Stimulated activated CD8-positive, alpha-beta memory T cell treated with anti-CD3 and anti-CD28 coated beads, Interleukin-12 subunit alpha, Interleukin-12 subunit beta, amount 100 ng/mL, for 24 hours (primary cell): Measurements from ENCODE around the gene MAML2.

Experiments used
- DNase-seq: peaks from one replicate; pipeline ENCODE4 v3.0.0-alpha.2; 2020; ENCODE audit errors: extremely low read depth

Gene MAML2

GRCh38 chr11:96339706-96340554, 3.1 kb downstream of the MAML2 start:
- DNase-seq = no peak

GRCh38 chr11:96338910-96339705, 3.9 kb downstream of the MAML2 start:
- no peak for DNase-seq

DNA sequence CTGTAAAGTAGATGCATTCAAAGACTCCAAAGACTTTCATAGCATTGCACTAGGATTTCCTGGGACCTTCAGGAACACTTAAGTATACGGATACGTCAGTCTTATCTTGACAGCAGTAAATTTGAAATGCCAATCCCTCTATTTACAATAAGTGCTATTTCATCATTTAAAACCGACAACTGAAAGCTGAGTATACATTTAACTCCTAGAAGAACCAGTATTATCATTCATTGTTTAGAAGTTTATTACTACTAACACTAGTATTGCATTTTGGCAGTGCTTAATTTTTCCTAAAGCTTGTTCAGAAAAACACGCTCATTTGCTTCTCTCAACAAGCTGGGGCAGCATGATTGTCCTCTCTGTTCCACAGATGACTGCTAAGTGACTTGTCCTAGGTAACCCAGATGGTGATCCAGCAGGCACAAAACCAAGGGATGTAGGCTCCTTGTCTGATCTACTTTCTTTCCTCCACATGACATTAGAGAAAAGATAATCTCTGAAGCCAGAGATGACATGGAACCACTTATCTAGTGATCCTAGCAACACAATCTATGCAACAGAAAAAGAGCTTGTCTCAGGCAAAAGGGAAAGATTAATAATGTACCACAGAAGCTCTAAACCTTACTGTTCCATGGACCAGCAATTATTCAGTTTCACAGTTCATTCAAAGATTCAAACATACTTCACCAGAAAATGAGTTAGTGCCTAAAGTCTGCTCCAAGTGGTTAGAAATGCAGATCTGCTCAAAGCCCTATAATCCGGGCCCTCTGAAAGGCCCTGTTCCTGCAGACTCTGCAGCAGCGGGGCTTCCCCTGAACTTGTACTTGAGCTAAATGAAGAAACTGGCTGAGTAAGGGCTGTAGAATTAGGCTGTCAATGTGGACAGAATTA, 5.2 kb downstream of the MAML2 start:
- no peak for DNase-seq

- no peak for DNase-seq
These were observed 7.6 kb downstream of the MAML2 start for GRCh38 chr11:96335388-96335787.

GRCh38 chr11:96334219-96334618, 8.8 kb downstream of the MAML2 start:
- no peak for DNase-seq

GRCh38 chr11:96333191-96333719, 9.7 kb downstream of the MAML2 start:
- DNase-seq = no peak

- no peak for DNase-seq
These were observed 10.7 kb downstream of the MAML2 start for GRCh38 chr11:96332126-96332771.

- no peak for DNase-seq
These were observed 11.3 kb downstream of the MAML2 start for GRCh38 chr11:96331699-96332116.

GRCh38 chr11:96330511-96330859, 12.5 kb downstream of the MAML2 start:
- no peak for DNase-seq

DNA sequence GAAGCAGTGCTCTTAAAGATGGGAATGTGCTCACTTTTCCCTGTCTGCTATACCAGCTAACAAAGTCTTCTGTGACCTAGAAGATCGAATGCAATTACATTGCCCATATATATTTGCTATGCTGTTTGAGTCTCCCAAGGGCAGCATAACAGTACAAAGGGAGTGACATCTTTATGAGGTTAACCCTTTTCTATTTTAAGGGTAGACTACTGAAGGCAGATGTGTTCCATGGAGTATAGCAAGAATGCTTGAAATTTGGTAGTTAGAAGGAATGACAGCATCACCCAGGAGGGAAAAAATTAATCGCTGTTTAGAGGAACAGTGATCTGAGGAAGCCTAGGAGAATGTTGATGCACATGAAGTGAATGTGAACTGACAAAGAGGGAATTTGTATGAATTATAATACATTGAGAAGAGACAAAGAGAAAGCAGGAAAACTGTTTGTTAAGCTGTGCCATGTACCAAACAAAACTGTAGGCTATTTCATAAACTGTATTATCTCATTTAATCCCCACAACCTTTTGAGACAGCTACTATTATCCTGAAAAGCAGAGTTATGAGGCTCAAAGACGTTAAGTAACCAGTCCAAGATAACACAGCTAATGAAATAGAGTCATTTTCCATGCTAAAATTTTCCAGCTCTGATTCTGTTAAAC, 13.0 kb downstream of the MAML2 start:
- DNase-seq = no peak

DNA sequence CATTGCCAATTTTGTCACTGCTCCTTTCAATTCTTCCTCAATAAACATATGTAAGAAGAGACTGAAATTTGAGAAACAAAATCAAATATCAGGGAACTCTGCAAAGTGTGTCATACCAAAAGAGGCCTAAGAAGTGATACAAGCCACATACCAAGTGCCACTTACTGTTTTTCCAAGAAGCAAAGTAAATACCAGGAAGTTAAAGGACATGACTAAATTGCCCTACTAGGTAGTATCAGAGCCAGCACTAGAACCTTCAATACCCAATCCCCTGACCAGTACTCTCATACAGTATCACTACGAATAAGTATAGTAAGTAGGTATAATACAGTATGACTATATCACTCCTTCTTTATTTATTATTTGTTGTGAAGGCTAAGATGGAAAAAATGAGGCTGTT, 13.6 kb downstream of the MAML2 start:
- DNase-seq = no peak

- DNase-seq = no peak
These were observed 14.5 kb downstream of the MAML2 start for GRCh38 chr11:96328395-96329010.

DNA sequence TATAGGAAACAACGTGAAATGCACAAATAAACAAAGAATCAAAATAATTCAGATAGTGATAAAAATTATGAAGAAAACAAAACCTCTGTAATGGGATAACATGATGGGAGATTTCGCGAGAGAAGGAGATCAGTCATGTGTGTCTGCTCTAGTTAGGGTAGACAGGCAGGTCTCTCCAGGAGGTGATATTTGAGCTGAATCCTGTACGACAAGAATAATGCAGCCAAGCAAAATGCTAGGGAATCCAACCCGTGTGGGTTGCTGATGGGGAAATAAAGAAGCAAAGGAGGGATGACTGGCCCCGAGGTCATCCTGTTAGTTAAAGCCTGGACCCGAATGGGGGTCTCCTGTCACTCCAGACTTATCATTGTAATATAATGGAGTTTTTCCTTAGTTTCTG, 16.0 kb downstream of the MAML2 start:
- DNase-seq = no peak

DNA sequence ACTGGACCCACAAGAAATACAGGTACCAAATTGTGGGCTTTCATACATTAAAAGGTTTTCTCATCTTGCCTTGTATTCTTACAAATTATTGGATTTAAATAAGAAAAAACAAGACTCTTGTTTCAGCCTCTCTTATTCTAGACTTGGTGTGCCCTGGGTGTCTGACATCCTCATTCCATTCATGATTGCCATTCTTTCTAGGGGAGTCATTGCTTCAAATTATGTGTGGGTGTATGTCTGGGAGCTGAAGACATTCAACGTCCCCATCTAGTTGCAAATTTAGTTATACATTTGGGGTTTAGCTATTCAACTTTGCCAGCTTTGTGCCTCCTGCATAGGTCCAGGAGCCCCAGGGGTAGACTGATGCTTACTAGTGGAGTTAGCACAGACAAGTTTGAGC, 18.1 kb downstream of the MAML2 start:
- no peak for DNase-seq

DNA sequence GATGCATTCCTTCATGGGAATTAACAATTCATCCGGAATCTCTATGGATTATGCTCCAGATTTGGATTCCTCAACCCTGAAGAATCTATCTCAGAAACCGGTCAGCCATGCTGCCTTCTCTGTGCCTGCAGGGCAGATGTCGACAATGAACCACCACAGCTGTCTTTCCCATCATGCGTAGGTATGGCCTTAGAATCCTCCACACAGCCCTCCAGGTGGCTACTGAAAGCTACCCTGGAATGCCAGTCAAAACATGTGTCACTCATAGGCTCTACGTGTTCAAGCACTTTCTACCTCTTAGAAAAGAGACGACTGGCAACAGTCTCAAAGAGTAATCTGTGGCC, 19.4 kb downstream of the MAML2 start:
- DNase-seq = no peak

- DNase-seq = no peak
These were observed 20.0 kb downstream of the MAML2 start for GRCh38 chr11:96322775-96323641.

GRCh38 chr11:96321091-96321490, 21.9 kb downstream of the MAML2 start:
- no peak for DNase-seq

GRCh38 chr11:96319898-96320656, 22.9 kb downstream of the MAML2 start:
- no peak for DNase-seq

DNA sequence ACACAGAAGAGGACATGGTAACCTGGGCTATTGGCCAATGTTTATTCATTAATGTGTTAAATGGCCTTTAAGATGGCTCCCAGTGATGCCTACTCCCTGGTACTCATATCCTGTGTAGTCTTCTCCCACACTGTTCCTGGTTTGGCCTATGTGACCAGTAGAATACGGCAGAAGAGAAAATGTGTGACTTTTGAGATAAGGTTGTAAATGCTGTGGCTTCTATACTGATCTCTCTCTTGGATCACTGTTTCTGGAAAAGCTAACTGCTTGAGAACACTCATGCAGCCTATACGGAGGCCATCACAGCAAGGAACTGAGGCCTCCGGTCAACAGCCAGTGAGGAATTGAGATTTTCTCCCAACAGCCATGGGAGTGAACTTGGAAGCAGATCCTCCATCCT, 24.1 kb downstream of the MAML2 start:
- DNase-seq = no peak
